ENCODE results near the gene CLEC4C. TPM values are rescaled to one million over a fixed set of nuclear protein-coding genes. Genes with fewer than 3 reads are reported as not detected.

CLEC4C gene
- total and polyA plus RNA-seq, 2 of the 8 experiments (the other 6 are each of a cell fraction or from before 2014, with no cell fraction given), result 0.76 TPM; not detected in 1

DNA sequence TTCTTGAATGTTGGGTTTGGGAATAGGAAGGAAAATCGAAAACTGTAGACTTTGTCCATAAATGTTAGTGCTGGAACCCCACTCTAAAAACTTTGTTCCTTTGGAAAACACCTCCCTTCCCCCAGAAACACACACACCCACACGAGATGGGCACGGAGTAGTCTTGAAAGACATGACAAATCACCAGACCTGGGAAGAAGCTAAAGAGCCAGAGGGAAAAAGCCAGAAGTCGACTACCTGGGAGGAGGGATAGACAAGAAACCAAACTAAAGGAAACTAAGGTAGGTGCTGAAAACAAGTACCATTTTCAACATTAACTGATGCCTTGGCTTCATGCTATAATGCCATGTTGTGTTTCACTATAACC lies 41.1 kb upstream of the CLEC4C start:
- Histone ChIP-seq H4K5ac (ENCODE audit: insufficient read length, low read depth, low read length) (peak overlapping the region; percentile 35), H2AFZ (ENCODE audit: low read length) (no peak overlapping the region), H4K8ac (ENCODE audit: extremely low read depth, insufficient read depth, low read length) (no peak overlapping the region), H3K4me1 (replicated peaks in 1 of 4; ENCODE audit: control insufficient read depth in 3 of 4, insufficient read depth in 4 of 4, low read length in 3 of 4) (peaks cover 8 to 21% (median 14%) of the 10 kb centered on the region in 4 experiments), H2AK5ac (ENCODE audit: low read depth, low read length) (peak overlapping the region; percentile 66; the same call in 1 of the 2 replicates), H3K27me3 (replicated peaks in 1 of 4; ENCODE audit: control insufficient read depth in 3 of 4, extremely low read depth in 1 of 4, insufficient read depth in 3 of 4, low read length in 3 of 4) (no peaks in the 10 kb centered on the region), H3K23ac (ENCODE audit: insufficient read length) (no peak overlapping the region), H3K36me3 (ENCODE audit: control insufficient read depth in 2 of 4, insufficient read depth in 4 of 4, low read length in 3 of 4) (peaks cover 3 to 19% (median 7%) of the 10 kb centered on the region in 4 experiments; a peak in 4 of 8 replicates), H3K56ac (replicated peaks; ENCODE audit: insufficient read length, low read depth, low read length) (peak overlapping the region; percentile 34), H2BK12ac (ENCODE audit: low read depth, low read length) (peak overlapping the region; percentile 32; the same call in 1 of the 2 replicates), H3K9me3 (ENCODE audit: insufficient read depth in 2 of 2, low read depth in 1 of 2, low read length in 1 of 2) (no peaks in the 10 kb centered on the region), H3K9ac (replicated peaks in 1 of 4; ENCODE audit: extremely low read depth in 1 of 4, low read depth in 3 of 4, low read length in 3 of 4) (peak overlapping the region in 1 of 4 experiments; percentile 47; a peak in 2 of 7 replicates), H2BK20ac (ENCODE audit: low read length) (no peak overlapping the region), H3K14ac (ENCODE audit: insufficient read length) (no peak overlapping the region), H4K20me1 (replicated peaks in 1 of 2; ENCODE audit: control insufficient read depth in 1 of 2, insufficient read depth in 2 of 2, low read length in 2 of 2) (peaks cover 0 to 2% of the 10 kb centered on the region in 2 experiments), H2BK15ac (ENCODE audit: low read length) (no peak overlapping the region), H4K91ac (replicated peaks; ENCODE audit: insufficient read length, low read length) (peak overlapping the region; percentile 96), H3K79me2 (ENCODE audit: control insufficient read depth in 1 of 2, insufficient read depth in 2 of 2, low read length in 2 of 2) (peaks cover 15 to 44% of the 10 kb centered on the region in 2 experiments), H2BK5ac (ENCODE audit: low read depth, low read length) (peak overlapping the region; percentile 86; the same call in 1 of the 2 replicates), H3K4me3 (ENCODE audit: extremely low read depth in 1 of 4, insufficient read depth in 2 of 4, low read depth in 3 of 4, low read length in 4 of 4) (peak overlapping the region in 3 of 4 experiments; percentile 16 to 72 (median 27); a peak in 4 of 8 replicates), H3K4me2 (ENCODE audit: insufficient read depth in 1 of 2, low read depth in 2 of 2, low read length in 2 of 2) (peak overlapping the region; percentile 52 to 72), H3K79me1 (ENCODE audit: low read depth, low read length) (0 out of 2 replicates have a peak, but pooled peaks cover 3% of the 10 kb centered on the region), H2BK120ac (replicated peaks; ENCODE audit: low read depth, low read length) (peak overlapping the region; percentile 96), H3K27ac (ENCODE audit: low read depth, low read length) (peak overlapping the region; percentile 20; the same call in 1 of the 2 replicates), H3K4ac (replicated peaks; ENCODE audit: insufficient read length, low read depth, low read length) (peak overlapping the region; percentile 61), H3K18ac (ENCODE audit: extremely low read depth, low read length) (peak overlapping the region; percentile 65), H3K23me2 (ENCODE audit: low read depth, low read length) (peaks cover 6% of the 10 kb centered on the region; the same call in 1 of the 2 replicates)
- FAIRE-seq (peak; percentile 45), DNase-seq (ENCODE audit: low read depth in 1 of 2, low spot score in 2 of 2) (no peak)
- 11% methylated on average over 4 of the region's 4 CpGs; no CpG with 5 or more reads in 1 of the 2 experiments for WGBS, 2 experiments (ENCODE audit: extremely low coverage in 1 of 2, insufficient coverage in 1 of 2, insufficient read length in 1 of 2, insufficient replicate concordance in 2 of 2, low coverage in 1 of 2, low lambda C conversion rate in 2 of 2, missing lambda C conversion rate in 1 of 2)
- ChIA-PET CTCF (ENCODE audit: partially characterized antibody) (interaction anchor here (0.9 to 2.3 kb wide), 3 partner anchors 43 to 92 kb away, joined by 3 to 9 read pairs (median 3); partner anchors contain the start of gene GDF3), POLR2A (ENCODE audit: partially characterized antibody) (interaction anchor here (0.9 to 3.8 kb wide), 10 partner anchors 10 to 145 kb away, joined by 3 to 25 read pairs (median 4); no protein-coding TSS in a partner anchor)
- TF ChIP-seq ASH2L (IDR thresholded peaks at IDR 0.05; ENCODE audit: low read length), result no peak
- TF ChIP-seq, protein P1, sequence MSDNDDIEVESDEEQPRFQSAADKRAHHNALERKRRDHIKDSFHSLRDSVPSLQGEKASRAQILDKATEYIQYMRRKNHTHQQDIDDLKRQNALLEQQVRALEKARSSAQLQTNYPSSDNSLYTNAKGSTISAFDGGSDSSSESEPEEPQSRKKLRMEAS (IDR thresholded peaks at IDR 0.05), result no peak
- no peak for TF ChIP-seq SP2 (IDR thresholded peaks at IDR 0.05; ENCODE audit: low read length)
- no peak for TF ChIP-seq CHD1 (IDR thresholded peaks at IDR 0.05; ENCODE audit: low read depth, low read length)
- TF ChIP-seq SIX5 (IDR thresholded peaks at IDR 0.05; ENCODE audit: low read depth, low read length), result no peak
- TF ChIP-seq CBX8 (IDR thresholded peaks at IDR 0.05; ENCODE audit: borderline replicate concordance, low read depth, low read length), result no peak
- TF ChIP-seq, protein P2, sequence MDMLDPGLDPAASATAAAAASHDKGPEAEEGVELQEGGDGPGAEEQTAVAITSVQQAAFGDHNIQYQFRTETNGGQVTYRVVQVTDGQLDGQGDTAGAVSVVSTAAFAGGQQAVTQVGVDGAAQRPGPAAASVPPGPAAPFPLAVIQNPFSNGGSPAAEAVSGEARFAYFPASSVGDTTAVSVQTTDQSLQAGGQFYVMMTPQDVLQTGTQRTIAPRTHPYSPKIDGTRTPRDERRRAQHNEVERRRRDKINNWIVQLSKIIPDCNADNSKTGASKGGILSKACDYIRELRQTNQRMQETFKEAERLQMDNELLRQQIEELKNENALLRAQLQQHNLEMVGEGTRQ (IDR thresholded peaks at IDR 0.05; ENCODE audit: low read length), result no peak
- no peak for TF ChIP-seq ZNF274 (IDR thresholded peaks at IDR 0.05; ENCODE audit: borderline replicate concordance, extremely low read depth, low read length)
- TF ChIP-seq SIRT6 (IDR thresholded peaks at IDR 0.05; ENCODE audit: low read length), result no peak
- no peak for TF ChIP-seq CREB1 (IDR thresholded peaks at IDR 0.05)
- TF ChIP-seq POLR2AphosphoS5 (IDR thresholded peaks at IDR 0.05; ENCODE audit: low read depth, low read length), result no peak
- no peak for TF ChIP-seq ATF3 (IDR thresholded peaks at IDR 0.05; ENCODE audit: insufficient read depth, low read depth, low read length)
- no peak for TF ChIP-seq BACH1 (IDR thresholded peaks at IDR 0.05; ENCODE audit: low read length)
